T-helper 2 cell treated with Interferon-gamma antibody and Interleukin-4, amounts not matched to agents 5 μg/mL and 100 μg/mL, for 36 hours (primary cell): ENCODE measurements around the gene POGLUT3.
A peak's percentile ranks its signal among the peaks of the same experiment; 100 is the strongest.

Experiments used
- DNase-seq: peaks from one replicate; pipeline ENCODE4 v3.0.0; 2021; ENCODE audit warnings: low spot score
- H3K27ac Mint-ChIP-seq: one replicate; pipeline ENCODE4 v1.8.0; 2021; ENCODE audit warnings: mild to moderate bottlenecking, mixed read lengths
- H3K27me3 Mint-ChIP-seq: one replicate; pipeline ENCODE4 v1.8.0; 2021; ENCODE audit warnings: low read depth, mixed read lengths
- H3K36me3 Mint-ChIP-seq: one replicate; pipeline ENCODE4 v1.8.0; 2021; ENCODE audit warnings: low read depth, mixed read lengths
- H3K4me1 Mint-ChIP-seq: one replicate; pipeline ENCODE4 v1.8.0; 2021; ENCODE audit warnings: low read depth, mixed read lengths
- H3K4me3 Mint-ChIP-seq: one replicate; pipeline ENCODE4 v1.8.0; 2022; ENCODE audit warnings: mild to moderate bottlenecking, moderate library complexity, mixed read lengths
- H3K9me3 Mint-ChIP-seq: one replicate; pipeline ENCODE4 v1.8.0; 2021; ENCODE audit warnings: mixed read lengths

Gene POGLUT3

DNA sequence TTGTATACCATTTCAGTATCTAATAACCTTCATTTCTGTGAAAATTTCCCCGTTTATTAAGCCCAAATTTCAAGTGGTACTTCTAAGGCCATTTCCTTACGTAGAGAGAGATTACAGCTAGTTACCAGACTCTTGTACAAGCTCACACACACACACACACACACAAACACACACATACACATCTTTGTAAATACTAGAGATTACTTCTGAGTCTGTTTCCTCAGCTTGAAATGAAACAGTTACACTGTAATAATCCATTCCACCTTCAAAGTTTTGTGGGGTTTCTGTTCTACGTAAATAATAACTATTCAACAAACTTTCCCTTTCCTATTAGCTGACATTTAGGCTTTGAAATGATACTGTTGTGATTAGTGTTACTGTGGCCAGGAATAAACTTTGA, 6.2 kb downstream of the POGLUT3 start:
- no peak for DNase-seq
- no peaks in the 10 kb centered on the region for H3K9me3 Mint-ChIP-seq
- no peaks in the 10 kb centered on the region for H3K27me3 Mint-ChIP-seq
- H3K4me3 Mint-ChIP-seq: no peak overlapping the region
- H3K36me3 Mint-ChIP-seq: peaks cover 18% of the 10 kb centered on the region
- H3K27ac Mint-ChIP-seq: no peak overlapping the region
- peaks cover 14% of the 10 kb centered on the region for H3K4me1 Mint-ChIP-seq

- Mint-ChIP-seq H3K27me3 (no peaks in the 10 kb centered on the region), H3K4me3 (peak overlapping the region; percentile 8), H3K9me3 (no peaks in the 10 kb centered on the region), H3K4me1 (peaks cover 11% of the 10 kb centered on the region), H3K27ac (no peak overlapping the region), H3K36me3 (peaks cover 38% of the 10 kb centered on the region)
- no peak for DNase-seq
These were observed 11.4 kb downstream of the POGLUT3 start for GRCh38 chr11:108486828-108487227.

GRCh38 chr11:108486331-108486730, 11.9 kb downstream of the POGLUT3 start:
- DNase-seq: no peak
- Mint-ChIP-seq H3K4me3 (peak overlapping the region; percentile 8), H3K9me3 (no peaks in the 10 kb centered on the region), H3K27ac (peak overlapping the region; percentile 28), H3K27me3 (no peaks in the 10 kb centered on the region), H3K4me1 (peaks cover 10% of the 10 kb centered on the region), H3K36me3 (peaks cover 41% of the 10 kb centered on the region)

- Mint-ChIP-seq H3K4me3 (no peak overlapping the region), H3K4me1 (peaks cover 10% of the 10 kb centered on the region), H3K9me3 (no peaks in the 10 kb centered on the region), H3K27ac (no peak overlapping the region), H3K27me3 (no peaks in the 10 kb centered on the region), H3K36me3 (peaks cover 35% of the 10 kb centered on the region)
- DNase-seq: no peak
These were observed 15.0 kb downstream of the POGLUT3 start for GRCh38 chr11:108483163-108483562.

DNA sequence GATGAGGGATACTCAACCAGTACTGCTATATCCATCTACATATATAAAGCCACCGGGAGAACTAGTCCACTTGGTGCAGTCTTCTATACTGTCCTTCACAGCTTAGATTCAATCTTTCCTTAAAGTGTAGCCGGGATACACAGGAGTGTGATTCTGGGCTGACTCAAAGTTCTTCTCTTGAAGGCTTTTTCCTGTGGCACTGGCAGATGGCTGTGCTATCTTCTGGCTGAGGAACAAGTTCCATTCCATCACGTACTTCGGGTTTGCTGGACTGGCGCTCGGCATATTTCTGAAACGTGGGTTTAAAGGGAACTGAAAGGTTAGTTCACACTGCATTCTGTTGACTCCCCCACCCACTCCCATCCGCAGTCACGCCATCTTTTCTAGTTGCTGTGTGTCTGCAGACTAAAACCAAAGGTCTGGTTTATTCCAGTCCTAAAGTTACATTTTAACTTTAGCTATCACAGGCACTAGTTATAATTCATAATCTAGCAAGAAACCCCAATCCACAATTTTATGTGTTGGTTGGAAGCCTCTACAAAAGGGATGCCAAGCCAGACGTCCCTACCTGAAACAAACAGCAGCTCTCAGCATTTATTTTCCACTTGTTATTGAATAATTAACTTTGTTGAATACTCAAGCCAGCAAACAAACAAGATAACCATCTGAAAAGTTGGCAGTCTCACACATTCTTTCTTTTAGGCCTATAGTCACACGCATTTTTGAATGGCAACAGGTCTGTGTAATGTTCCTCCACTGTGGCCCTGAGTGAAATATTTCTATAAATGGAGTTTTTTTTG, 23.3 kb downstream of the POGLUT3 start:
- DNase-seq: no peak
- no peak overlapping the region for H3K4me3 Mint-ChIP-seq
- no peak overlapping the region for H3K27ac Mint-ChIP-seq
- H3K4me1 Mint-ChIP-seq: no peaks in the 10 kb centered on the region
- H3K27me3 Mint-ChIP-seq: no peaks in the 10 kb centered on the region
- H3K36me3 Mint-ChIP-seq: peaks cover 20% of the 10 kb centered on the region
- no peaks in the 10 kb centered on the region for H3K9me3 Mint-ChIP-seq

- Mint-ChIP-seq H3K27ac (no peak overlapping the region), H3K4me1 (no peaks in the 10 kb centered on the region), H3K4me3 (no peak overlapping the region), H3K36me3 (peaks cover 17% of the 10 kb centered on the region), H3K9me3 (no peaks in the 10 kb centered on the region), H3K27me3 (no peaks in the 10 kb centered on the region)
- no peak for DNase-seq
These were observed 25.5 kb downstream of the POGLUT3 start for GRCh38 chr11:108472681-108473080.

- Mint-ChIP-seq H3K9me3 (no peaks in the 10 kb centered on the region), H3K27me3 (no peaks in the 10 kb centered on the region), H3K36me3 (peaks cover 3% of the 10 kb centered on the region), H3K4me3 (peak overlapping the region; percentile 98), H3K27ac (peak overlapping the region; percentile 57), H3K4me1 (peaks cover 10% of the 10 kb centered on the region)
- no peak for DNase-seq
These were observed 29.7 kb downstream of the POGLUT3 start for GRCh38 chr11:108468478-108468864.

DNA sequence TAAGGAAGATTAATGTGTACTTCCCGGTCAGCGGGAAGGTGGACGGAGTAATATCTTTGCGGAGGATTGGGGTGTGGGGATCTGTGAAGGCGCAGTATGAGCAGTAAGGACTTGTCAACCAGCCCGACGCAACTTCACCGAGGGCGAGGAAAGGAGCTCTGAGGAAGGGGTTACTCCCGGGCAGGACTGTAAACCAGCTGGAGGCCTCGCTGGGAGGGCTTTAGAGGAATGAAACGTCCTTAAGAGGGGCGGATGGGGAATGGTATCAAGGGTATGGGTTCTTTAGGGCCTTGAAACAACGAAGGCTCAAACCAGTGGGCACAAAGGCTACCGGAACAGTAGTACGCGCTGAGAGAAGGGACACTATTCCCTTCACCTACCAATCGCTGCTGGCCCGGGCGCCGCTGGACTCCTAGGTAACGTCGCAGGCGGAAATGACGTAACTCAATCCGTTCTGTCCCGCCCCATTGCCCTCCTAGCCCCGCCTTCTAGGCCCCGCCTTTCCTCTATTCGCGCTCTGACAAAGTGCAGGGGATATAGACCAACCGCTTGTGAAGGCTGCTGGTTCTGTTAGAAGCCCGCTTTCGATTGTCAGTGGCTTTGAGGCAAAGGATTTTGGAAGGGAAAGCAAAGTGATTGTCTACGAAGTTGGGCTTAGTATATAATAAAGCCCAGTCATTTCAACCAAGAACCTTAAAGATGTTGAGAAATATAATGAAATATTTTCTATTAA, 30.9 kb downstream of the POGLUT3 start, which contains the start of gene C11orf65:
Gene C11orf65 (minus strand): TSS at position 439 of the 733 bp plus-strand sequence. CDS start 5,970 bp downstream, outside the sequence.
- peaks cover 10% of the 10 kb centered on the region for H3K4me1 Mint-ChIP-seq
- peak within 1 kb of the TSS; percentile 98 for H3K4me3 Mint-ChIP-seq
- DNase-seq: peak; percentile 93
- peak within 1 kb of the TSS; percentile 100 for H3K27ac Mint-ChIP-seq
- no peaks in the 10 kb centered on the region for H3K9me3 Mint-ChIP-seq
- peaks cover 3% of the 10 kb centered on the region for H3K36me3 Mint-ChIP-seq
- H3K27me3 Mint-ChIP-seq: no peaks in the 10 kb centered on the region

GRCh38 chr11:108466405-108466804, 31.8 kb downstream of the POGLUT3 start:
- peaks cover 10% of the 10 kb centered on the region for H3K4me1 Mint-ChIP-seq
- H3K27ac Mint-ChIP-seq: peak overlapping the region; percentile 100
- H3K36me3 Mint-ChIP-seq: peaks cover 3% of the 10 kb centered on the region
- no peaks in the 10 kb centered on the region for H3K9me3 Mint-ChIP-seq
- no peak for DNase-seq
- peak overlapping the region; percentile 98 for H3K4me3 Mint-ChIP-seq
- no peaks in the 10 kb centered on the region for H3K27me3 Mint-ChIP-seq

GRCh38 chr11:108453207-108453835, 44.9 kb downstream of the POGLUT3 start:
- Mint-ChIP-seq H3K9me3 (peaks cover 26% of the 10 kb centered on the region), H3K36me3 (peaks cover 2% of the 10 kb centered on the region), H3K4me3 (no peak overlapping the region), H3K4me1 (peaks cover 2% of the 10 kb centered on the region), H3K27me3 (no peaks in the 10 kb centered on the region), H3K27ac (no peak overlapping the region)
- DNase-seq: no peak
